Measurements from ENCODE around the gene DNAJC15.

Gene DNAJC15

DNA sequence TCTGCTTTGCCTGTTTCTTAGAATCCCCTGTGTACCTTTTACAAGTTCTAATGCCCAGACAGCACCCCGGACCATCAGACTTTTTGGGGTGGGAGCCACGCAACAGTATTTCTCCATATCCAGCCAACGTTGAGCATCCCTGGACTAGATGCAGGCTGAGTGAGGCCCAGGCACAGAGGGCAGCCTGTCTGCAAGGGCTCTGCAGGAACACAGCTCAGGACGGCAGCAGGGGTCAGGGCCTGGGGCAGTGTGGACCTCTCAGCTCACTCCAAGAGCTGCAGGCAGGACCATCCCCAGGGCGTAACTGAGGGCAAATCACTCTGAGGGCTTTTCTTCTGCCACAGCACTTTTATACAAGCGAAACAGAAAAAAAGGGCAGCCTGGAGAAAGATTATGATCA is 95.8 kb downstream of the DNAJC15 start:
- ChIA-PET POLR2A (no interaction called here), CTCF (no interaction called here)
- no peak for DNase-seq (ENCODE audit: extremely low spot score)
- TF ChIP-seq CTCF (IDR thresholded peaks at IDR 0.05; ENCODE audit: control extremely low read depth, extremely low read depth, low read depth, missing control alignments): no peak

- no peak for DNase-seq (ENCODE audit: extremely low spot score)
- POLR2A ChIA-PET: no interaction called here
- TF ChIP-seq CTCF (IDR thresholded peaks at IDR 0.05; ENCODE audit: control extremely low read depth, extremely low read depth, low read depth, missing control alignments): no peak
- CTCF ChIA-PET: interaction anchor here (1.0 to 1.2 kb wide), 2 partner anchors 18 to 477 kb away, joined by 3 read pairs; no protein-coding TSS in a partner anchor
These were observed 99.4 kb downstream of the DNAJC15 start for GRCh38 chr13:43122791-43123190.

- CTCF ChIA-PET: interaction anchor here (1.5 kb wide), 1 partner anchor 28 kb away, joined by 3 read pairs; no protein-coding TSS in a partner anchor
- no peak for DNase-seq (ENCODE audit: extremely low spot score)
- no peak for TF ChIP-seq CTCF (IDR thresholded peaks at IDR 0.05; ENCODE audit: control extremely low read depth, extremely low read depth, low read depth, missing control alignments)
- POLR2A ChIA-PET: no interaction called here
These were observed 100.5 kb downstream of the DNAJC15 start for GRCh38 chr13:43123856-43124255.

DNA sequence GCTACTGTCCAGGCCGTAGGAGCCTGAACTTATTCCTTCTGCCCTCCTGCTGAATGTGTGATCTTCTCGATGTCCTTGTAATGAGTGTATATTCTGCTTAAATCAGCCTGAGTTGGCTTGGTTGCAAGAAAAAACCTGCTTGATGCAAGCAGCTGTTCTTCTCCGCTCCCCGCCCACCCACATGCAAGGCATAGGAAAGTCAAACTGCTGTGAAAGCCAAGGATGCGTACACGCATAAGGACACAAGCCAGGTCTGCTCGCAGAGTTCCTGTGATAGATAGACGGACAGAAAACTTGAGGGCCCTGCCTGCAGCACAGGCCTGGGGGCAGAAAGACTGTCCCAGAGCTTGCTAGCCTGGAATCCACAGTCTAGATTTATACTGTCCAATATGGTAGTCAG is 101.1 kb downstream of the DNAJC15 start:
- DNase-seq (ENCODE audit: extremely low spot score): no peak
- CTCF ChIA-PET: interaction anchor here (1.5 kb wide), 1 partner anchor 28 kb away, joined by 3 read pairs; no protein-coding TSS in a partner anchor
- POLR2A ChIA-PET: no interaction called here
- TF ChIP-seq CTCF (IDR thresholded peaks at IDR 0.05; ENCODE audit: control extremely low read depth, extremely low read depth, low read depth, missing control alignments): no peak

GRCh38 chr13:43126420-43126819 is 103.0 kb downstream of the DNAJC15 start:
- TF ChIP-seq CTCF (IDR thresholded peaks at IDR 0.05; ENCODE audit: control extremely low read depth, extremely low read depth, low read depth, missing control alignments): no peak
- ChIA-PET POLR2A (no interaction called here), CTCF (no interaction called here)
- no peak for DNase-seq (ENCODE audit: extremely low spot score)

DNA sequence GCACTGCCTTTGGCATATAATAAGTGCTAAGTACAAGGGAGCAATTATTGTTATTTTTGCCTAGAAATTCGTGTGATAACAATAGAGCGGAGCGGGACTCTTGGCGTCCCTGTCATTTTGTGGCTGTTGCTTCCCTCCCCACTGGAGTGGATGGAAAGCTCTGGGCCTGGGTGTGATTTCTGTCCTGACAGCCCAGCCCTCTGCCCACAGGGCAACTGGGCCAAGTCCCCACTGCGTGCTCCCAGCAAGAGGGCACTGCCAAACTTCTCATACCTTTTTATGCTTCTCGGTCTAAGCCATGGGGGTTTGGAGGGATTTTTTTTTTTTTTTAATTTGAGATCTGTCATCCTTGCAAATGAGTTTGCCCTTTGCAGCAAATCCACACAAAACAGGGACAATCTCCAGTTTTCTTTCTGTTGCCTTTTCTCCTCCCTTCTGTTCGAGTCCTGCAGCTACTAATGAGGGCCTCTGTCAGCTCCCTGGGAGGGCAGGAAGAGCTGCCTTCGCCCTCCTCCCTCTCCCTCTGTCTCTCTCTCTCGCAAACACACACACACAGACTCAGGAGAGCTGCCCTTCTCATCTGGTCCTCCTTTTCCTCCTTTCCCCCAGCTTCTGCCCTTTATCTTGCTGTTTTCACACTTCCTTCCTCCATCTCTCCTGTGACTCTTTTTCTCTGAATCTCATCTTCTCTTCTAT is 103.9 kb downstream of the DNAJC15 start:
- ChIA-PET CTCF (no interaction called here), POLR2A (no interaction called here)
- DNase-seq (ENCODE audit: extremely low spot score): no peak
- no peak for TF ChIP-seq CTCF (IDR thresholded peaks at IDR 0.05; ENCODE audit: control extremely low read depth, extremely low read depth, low read depth, missing control alignments)

All from GM10248 (cell line).